HepG2 (cell line): ENCODE data around the gene SCML1. TPM values are rescaled to one million over a fixed set of nuclear protein-coding genes. Genes with fewer than 3 reads are reported as not detected.
A peak's percentile ranks its signal among the peaks of the same experiment; 100 is the strongest.

Experiments used
- ADNP ChIP-seq: sonication (generic); formaldehyde crosslinking; IDR thresholded peaks from 2 replicates; pipeline ENCODE4 v1.4.0; 2020; ENCODE audit warnings: missing genetic modification reagents
- ATF1 ChIP-seq: IDR thresholded peaks from 2 replicates; pipeline ENCODE4 v1.6.1; 2016; ENCODE audit warnings: mild to moderate bottlenecking, control low read depth
- FOXP1 ChIP-seq, 2 experiments: fragments of 450-650 bp in 1 of 2; IDR thresholded peaks; 2 replicates each; pipeline ENCODE4 v1.6.1; 2017 to 2018; ENCODE audit warnings: antibody characterized with exemption in 1 of 2
- ISX ChIP-seq: sonication (generic); formaldehyde crosslinking; conservative IDR thresholded peaks from 2 replicates; pipeline ENCODE4 v1.5.0; 2020; ENCODE audit warnings: missing genetic modification reagents
- KAT8 ChIP-seq: IDR thresholded peaks from 2 replicates; pipeline ENCODE4 v1.6.1; 2016; ENCODE audit warnings: missing genetic modification reagents, missing compliant biosample characterization
- KLF13 ChIP-seq: sonication (generic); formaldehyde crosslinking; IDR thresholded peaks from 2 replicates; pipeline ENCODE4 v1.4.0; 2020; ENCODE audit warnings: mild to moderate bottlenecking, missing genetic modification reagents
- NFE2L2 ChIP-seq: fragments of 150-350 bp; IDR thresholded peaks from 2 replicates; pipeline ENCODE4 v1.6.1; 2014; ENCODE audit warnings: low read length
- PHF20 ChIP-seq: sonication (generic); formaldehyde crosslinking; IDR thresholded peaks from 2 replicates; pipeline ENCODE4 v1.5.0; 2020; ENCODE audit warnings: mild to moderate bottlenecking, missing genetic modification reagents
- POLR2A ChIP-seq, 2 experiments: IDR thresholded peaks; 2 replicates each; pipeline ENCODE4 v1.6.1; 2011; ENCODE audit warnings: low read depth in 2 of 2, low read length in 2 of 2, mild to moderate bottlenecking in 1 of 2, moderate library complexity in 1 of 2; ENCODE audit not compliant: insufficient read depth in 1 of 2
- RFX5 ChIP-seq: IDR thresholded peaks from 2 replicates; pipeline ENCODE4 v1.6.1; 2011; ENCODE audit warnings: low read depth, low read length, improper control_type of control experiment
- SOX6 ChIP-seq, 2 experiments: fragments of 450-650 bp in 1 of 2; sonication (generic) in 1 of 2; formaldehyde crosslinking in 1 of 2; IDR thresholded peaks; 2 replicates each; pipeline versions ENCODE4 v1.4.0 to v1.6.1; 2017 to 2020; ENCODE audit warnings: antibody characterized with exemption in 1 of 2, mild to moderate bottlenecking in 1 of 2, missing genetic modification reagents in 1 of 2
- SP1 ChIP-seq, 2 experiments: fragments of 450-650 bp in 1 of 2; sonication (generic) in 1 of 2; formaldehyde crosslinking in 1 of 2; IDR thresholded peaks; 2 replicates each; pipeline versions ENCODE4 v1.4.0 to v1.6.1; 2016 to 2020; ENCODE audit warnings: missing genetic modification reagents in 1 of 2
- SP5 ChIP-seq: IDR thresholded peaks from 2 replicates; pipeline ENCODE4 v1.6.1; 2016; ENCODE audit warnings: low read depth, borderline replicate concordance
- SYNCRIP ChIP-seq: fragments of 200-400 bp; formaldehyde crosslinking; IDR thresholded peaks from 2 replicates; pipeline ENCODE4 v1.6.1; 2018; ENCODE audit warnings: mild to moderate bottlenecking, low read depth, low read length; ENCODE audit not compliant: insufficient read depth
- ZFP90 ChIP-seq: sonication (generic); formaldehyde crosslinking; IDR thresholded peaks from 2 replicates; pipeline ENCODE4 v1.8.0; 2022; ENCODE audit warnings: missing genetic modification reagents, mild to moderate bottlenecking, inconsistent platforms, borderline replicate concordance
- ZNF232 ChIP-seq: sonication (generic); formaldehyde crosslinking; IDR thresholded peaks from 2 replicates; pipeline ENCODE4 v1.4.0; 2020; ENCODE audit warnings: missing genetic modification reagents, borderline replicate concordance
- ZNF619 ChIP-seq: sonication (generic); formaldehyde crosslinking; IDR thresholded peaks from 2 replicates; pipeline ENCODE4 v1.4.0; 2020; ENCODE audit warnings: mild to moderate bottlenecking, missing genetic modification reagents
- ZNF782 ChIP-seq: sonication (generic); formaldehyde crosslinking; IDR thresholded peaks from 2 replicates; pipeline ENCODE4 v1.4.0; 2020; ENCODE audit warnings: missing genetic modification reagents, mild to moderate bottlenecking, borderline replicate concordance
- polyA plus RNA-seq, 8 experiments: library from polyadenylated mRNA; depleted of rRNA in 3 of 8; stranded (reverse) in 7 of 8; unstranded in 1 of 8; fragments of >200 nt; fragmentation: Illumina TruSeq in 4 of 8; extraction: Trizol in 4 of 8; gene quantifications; 2 replicates each; pipeline versions ENCODE4 v1.2.1 to v1.2.3, GENCODE V29; 2011 to 2016; ENCODE audit warnings: low read depth in 4 of 8, missing spikeins in 1 of 8, mixed read lengths in 1 of 8; ENCODE audit not compliant: insufficient read depth in 1 of 8
- total RNA-seq, 5 experiments: library from RNA; depleted of rRNA; stranded (reverse); fragments of >200 nt; fragmentation: Illumina TruSeq; extraction: Trizol; gene quantifications; 2 replicates each; pipeline ENCODE4 v1.2.3, GENCODE V29; 2016; ENCODE audit warnings: low read depth in 1 of 5
- TF ChIP-seq, protein P1 (sequence below), 2 experiments: sonication (generic) in 1 of 2; formaldehyde crosslinking in 1 of 2; IDR thresholded peaks; 2 replicates each; pipeline versions ENCODE4 v1.6.1 to v1.9.0; 2014 to 2022; ENCODE audit warnings: antibody characterized with exemption in 1 of 2, borderline replicate concordance in 1 of 2, inconsistent platforms in 1 of 2, low read depth in 1 of 2, missing genetic modification reagents in 1 of 2
- TF ChIP-seq, protein P2 (sequence below): sonication (generic); formaldehyde crosslinking; conservative IDR thresholded peaks from 2 replicates; pipeline ENCODE4 v1.4.0; 2020; ENCODE audit warnings: missing genetic modification reagents
- TF ChIP-seq, protein P3 (sequence below): IDR thresholded peaks from 2 replicates; pipeline ENCODE4 v1.6.1; 2012; ENCODE audit warnings: low read depth, low read length, improper control_type of control experiment

The SCML1 gene
- total and polyA plus RNA-seq, 2 of the 13 experiments (the other 11 are each of a cell fraction or from before 2014, with no cell fraction given): 24.2 to 129 TPM

DNA sequence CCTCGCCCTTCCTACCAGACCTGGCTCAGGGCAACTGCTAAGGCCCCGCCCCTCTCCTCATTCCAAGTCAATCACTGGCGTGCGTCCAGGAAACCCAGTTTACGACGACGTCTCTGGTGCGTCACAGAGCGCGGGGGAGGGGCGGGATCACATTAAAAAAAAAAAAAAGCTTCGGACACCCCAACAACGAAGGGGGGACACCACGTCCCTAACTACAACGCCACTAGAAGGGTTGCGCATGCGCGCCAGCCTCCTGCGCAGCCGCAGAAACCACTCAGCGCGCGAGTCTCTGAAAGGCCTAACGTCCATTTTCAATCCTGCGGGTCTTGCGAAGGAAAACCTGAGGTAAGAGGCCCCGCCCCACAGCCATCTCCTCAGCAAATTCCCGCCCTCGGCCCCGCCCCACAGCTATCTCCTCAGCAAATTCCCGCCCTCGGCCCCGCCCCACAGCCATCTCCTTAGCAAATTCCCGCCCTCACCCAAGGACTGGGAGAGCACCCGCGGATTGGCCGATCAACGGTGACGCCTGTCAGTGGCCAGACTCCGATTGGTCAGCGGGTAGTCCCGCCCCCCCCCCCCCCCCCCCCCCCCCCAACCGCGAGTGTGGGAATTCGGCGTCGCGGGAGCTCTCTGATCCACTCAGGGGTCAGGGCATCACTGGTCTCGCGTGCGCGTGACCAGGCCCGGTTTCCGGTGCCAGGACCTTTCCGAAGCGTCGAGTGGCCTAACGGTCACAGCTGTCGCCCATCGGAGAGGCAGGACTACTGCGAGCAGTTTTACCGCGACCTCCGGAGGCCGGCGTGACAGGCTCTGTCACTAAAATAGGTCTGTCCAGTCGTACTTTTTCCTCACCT is at the start of gene SCML1 (continued):
- TF ChIP-seq, protein P1, sequence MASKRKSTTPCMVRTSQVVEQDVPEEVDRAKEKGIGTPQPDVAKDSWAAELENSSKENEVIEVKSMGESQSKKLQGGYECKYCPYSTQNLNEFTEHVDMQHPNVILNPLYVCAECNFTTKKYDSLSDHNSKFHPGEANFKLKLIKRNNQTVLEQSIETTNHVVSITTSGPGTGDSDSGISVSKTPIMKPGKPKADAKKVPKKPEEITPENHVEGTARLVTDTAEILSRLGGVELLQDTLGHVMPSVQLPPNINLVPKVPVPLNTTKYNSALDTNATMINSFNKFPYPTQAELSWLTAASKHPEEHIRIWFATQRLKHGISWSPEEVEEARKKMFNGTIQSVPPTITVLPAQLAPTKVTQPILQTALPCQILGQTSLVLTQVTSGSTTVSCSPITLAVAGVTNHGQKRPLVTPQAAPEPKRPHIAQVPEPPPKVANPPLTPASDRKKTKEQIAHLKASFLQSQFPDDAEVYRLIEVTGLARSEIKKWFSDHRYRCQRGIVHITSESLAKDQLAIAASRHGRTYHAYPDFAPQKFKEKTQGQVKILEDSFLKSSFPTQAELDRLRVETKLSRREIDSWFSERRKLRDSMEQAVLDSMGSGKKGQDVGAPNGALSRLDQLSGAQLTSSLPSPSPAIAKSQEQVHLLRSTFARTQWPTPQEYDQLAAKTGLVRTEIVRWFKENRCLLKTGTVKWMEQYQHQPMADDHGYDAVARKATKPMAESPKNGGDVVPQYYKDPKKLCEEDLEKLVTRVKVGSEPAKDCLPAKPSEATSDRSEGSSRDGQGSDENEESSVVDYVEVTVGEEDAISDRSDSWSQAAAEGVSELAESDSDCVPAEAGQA (IDR thresholded peaks at IDR 0.05; ENCODE audit: low read depth): peak; percentile 64; the same call in 1 of the 2 replicates
- TF ChIP-seq, protein P1 (CRISPR knock-in tag; IDR thresholded peaks at IDR 0.05; ENCODE audit: borderline replicate concordance): no peak
- TF ChIP-seq SYNCRIP (no peak), ATF1 (CRISPR knock-in tag) (peak; percentile 69), SP5 (CRISPR knock-in tag) (peak; percentile 42; the same call in 1 of the 2 replicates), PHF20 (CRISPR knock-in tag) (no peak), ZFP90 (no peak), KLF13 (no peak), NFE2L2 (no peak), SOX6 (IDR thresholded peaks at IDR 0.05) (no peak), SOX6 (CRISPR knock-in tag; IDR thresholded peaks at IDR 0.05) (peak; percentile 20; the same call in 1 of the 2 replicates), SP1 (IDR thresholded peaks at IDR 0.05) (no peak), SP1 (CRISPR knock-in tag; IDR thresholded peaks at IDR 0.05) (no peak), ZNF619 (CRISPR knock-in tag) (no peak), POLR2A (IDR thresholded peaks at IDR 0.05; ENCODE audit: insufficient read depth in 1 of 2, low read depth in 2 of 2, low read length in 2 of 2) (peak; percentile 65 to 69), ISX (CRISPR knock-in tag) (no peak), KAT8 (CRISPR knock-in tag) (no peak), FOXP1 (IDR thresholded peaks at IDR 0.05) (no peak), FOXP1 (CRISPR knock-in tag; IDR thresholded peaks at IDR 0.05) (0 out of 2 replicates have a peak, but pooled peaks have one; percentile 9), ZNF782 (no peak), ADNP (CRISPR knock-in tag) (no peak), RFX5 (peak; percentile 62; the same call in 1 of the 2 replicates), ZNF232 (CRISPR knock-in tag) (no peak)
- TF ChIP-seq, protein P2, sequence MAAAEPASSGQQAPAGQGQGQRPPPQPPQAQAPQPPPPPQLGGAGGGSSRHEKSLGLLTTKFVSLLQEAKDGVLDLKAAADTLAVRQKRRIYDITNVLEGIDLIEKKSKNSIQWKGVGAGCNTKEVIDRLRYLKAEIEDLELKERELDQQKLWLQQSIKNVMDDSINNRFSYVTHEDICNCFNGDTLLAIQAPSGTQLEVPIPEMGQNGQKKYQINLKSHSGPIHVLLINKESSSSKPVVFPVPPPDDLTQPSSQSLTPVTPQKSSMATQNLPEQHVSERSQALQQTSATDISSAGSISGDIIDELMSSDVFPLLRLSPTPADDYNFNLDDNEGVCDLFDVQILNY (CRISPR knock-in tag): peak; percentile 45; the same call in 1 of the 2 replicates
- TF ChIP-seq, protein P3, sequence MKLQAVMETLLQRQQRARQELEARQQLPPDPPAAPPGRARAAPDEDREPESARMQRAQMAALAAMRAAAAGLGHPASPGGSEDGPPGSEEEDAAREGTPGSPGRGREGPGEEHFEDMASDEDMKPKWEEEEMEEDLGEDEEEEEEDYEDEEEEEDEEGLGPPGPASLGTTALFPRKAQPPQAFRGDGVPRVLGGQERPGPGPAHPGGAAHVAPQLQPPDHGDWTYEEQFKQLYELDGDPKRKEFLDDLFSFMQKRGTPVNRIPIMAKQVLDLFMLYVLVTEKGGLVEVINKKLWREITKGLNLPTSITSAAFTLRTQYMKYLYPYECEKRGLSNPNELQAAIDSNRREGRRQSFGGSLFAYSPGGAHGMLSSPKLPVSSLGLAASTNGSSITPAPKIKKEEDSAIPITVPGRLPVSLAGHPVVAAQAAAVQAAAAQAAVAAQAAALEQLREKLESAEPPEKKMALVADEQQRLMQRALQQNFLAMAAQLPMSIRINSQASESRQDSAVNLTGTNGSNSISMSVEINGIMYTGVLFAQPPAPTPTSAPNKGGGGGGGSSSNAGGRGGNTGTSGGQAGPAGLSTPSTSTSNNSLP: peak; percentile 55
